ENCODE data around the gene BUB1B. TPM values are rescaled to one million over a fixed set of nuclear protein-coding genes. Genes with fewer than 3 reads are reported as not detected.

BUB1B gene
- total RNA-seq, 6 donors from 2014 or later = 0.79 to 12.1 (median 2.7) TPM; not detected in 1

DNA sequence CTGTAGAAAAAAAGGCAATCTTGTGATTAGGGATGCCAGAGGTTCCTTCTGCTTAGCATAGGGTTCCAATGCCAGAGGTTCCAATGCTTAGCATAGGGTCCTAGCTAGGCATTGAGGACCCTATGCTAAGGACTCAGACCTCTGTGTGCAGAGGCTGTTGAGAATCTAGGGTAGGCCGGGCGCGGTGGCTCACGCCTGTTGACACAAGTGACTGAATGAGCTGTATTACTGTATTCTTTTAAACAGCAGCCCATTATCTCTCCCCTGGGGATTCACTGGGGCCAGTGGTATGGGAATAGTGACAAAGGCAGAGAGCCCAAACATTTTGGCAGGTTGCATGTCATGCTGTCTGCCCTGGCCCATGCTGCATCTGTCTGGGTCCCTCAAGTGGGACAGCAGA is 94.2 kb downstream of the BUB1B start:
- Histone ChIP-seq H3K27ac (no peak overlapping the region), H3K9me3 (no peaks in the 10 kb centered on the region), H3K4me1 (peaks cover 15 to 23% (median 19%) of the 10 kb centered on the region in 4 donors), H3K27me3 (peaks cover 0 to 13% (median 0%) of the 10 kb centered on the region in 4 donors), H3K36me3 (no peaks in the 10 kb centered on the region), H3K4me3 (no peak overlapping the region)
- DNase-seq (no peak), ATAC-seq (ENCODE audit: low FRiP score in 2 of 2) (no peak)
- TF ChIP-seq, protein P1, sequence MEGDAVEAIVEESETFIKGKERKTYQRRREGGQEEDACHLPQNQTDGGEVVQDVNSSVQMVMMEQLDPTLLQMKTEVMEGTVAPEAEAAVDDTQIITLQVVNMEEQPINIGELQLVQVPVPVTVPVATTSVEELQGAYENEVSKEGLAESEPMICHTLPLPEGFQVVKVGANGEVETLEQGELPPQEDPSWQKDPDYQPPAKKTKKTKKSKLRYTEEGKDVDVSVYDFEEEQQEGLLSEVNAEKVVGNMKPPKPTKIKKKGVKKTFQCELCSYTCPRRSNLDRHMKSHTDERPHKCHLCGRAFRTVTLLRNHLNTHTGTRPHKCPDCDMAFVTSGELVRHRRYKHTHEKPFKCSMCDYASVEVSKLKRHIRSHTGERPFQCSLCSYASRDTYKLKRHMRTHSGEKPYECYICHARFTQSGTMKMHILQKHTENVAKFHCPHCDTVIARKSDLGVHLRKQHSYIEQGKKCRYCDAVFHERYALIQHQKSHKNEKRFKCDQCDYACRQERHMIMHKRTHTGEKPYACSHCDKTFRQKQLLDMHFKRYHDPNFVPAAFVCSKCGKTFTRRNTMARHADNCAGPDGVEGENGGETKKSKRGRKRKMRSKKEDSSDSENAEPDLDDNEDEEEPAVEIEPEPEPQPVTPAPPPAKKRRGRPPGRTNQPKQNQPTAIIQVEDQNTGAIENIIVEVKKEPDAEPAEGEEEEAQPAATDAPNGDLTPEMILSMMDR (IDR thresholded peaks at IDR 0.05) = no peak
- no peak for TF ChIP-seq EP300 (IDR thresholded peaks at IDR 0.05)
- no peak for TF ChIP-seq POLR2A (IDR thresholded peaks at IDR 0.05)
- no peak for TF ChIP-seq POLR2AphosphoS5 (IDR thresholded peaks at IDR 0.05)
- 83 to 86% methylated on average over 2 to 4 of the region's 4 CpGs for WGBS, 2 donors

GRCh38 chr15:40256638-40257235 is 95.9 kb downstream of the BUB1B start:
- H3K27ac ChIP-seq = no peak overlapping the region
- DNase-seq (no peak), ATAC-seq (ENCODE audit: low FRiP score in 2 of 2) (no peak)
- H3K36me3 ChIP-seq = no peaks in the 10 kb centered on the region
- TF ChIP-seq EP300 (IDR thresholded peaks at IDR 0.05) = no peak
- no peak overlapping the region for H3K4me3 ChIP-seq
- no peaks in the 10 kb centered on the region for H3K9me3 ChIP-seq
- peaks cover 0 to 13% (median 0%) of the 10 kb centered on the region in 4 donors for H3K27me3 ChIP-seq
- WGBS, 2 donors = 90 to 91% methylated on average over 11 to 17 of the region's 17 CpGs
- H3K4me1 ChIP-seq = peaks cover 15 to 23% (median 19%) of the 10 kb centered on the region in 4 donors

GRCh38 chr15:40257656-40258450 is 97.0 kb downstream of the BUB1B start:
- TF ChIP-seq POLR2A (IDR thresholded peaks at IDR 0.05) (no peak), POLR2AphosphoS5 (IDR thresholded peaks at IDR 0.05) (no peak), EP300 (IDR thresholded peaks at IDR 0.05) (no peak)
- TF ChIP-seq, protein P1 (IDR thresholded peaks at IDR 0.05) = no peak
- Histone ChIP-seq H3K36me3 (no peaks in the 10 kb centered on the region), H3K4me3 (no peak overlapping the region), H3K27me3 (peaks cover 0 to 5% (median 0%) of the 10 kb centered on the region in 4 donors), H3K27ac (no peak overlapping the region), H3K9me3 (no peaks in the 10 kb centered on the region), H3K4me1 (peaks cover 9 to 17% (median 10%) of the 10 kb centered on the region in 4 donors)
- DNase-seq (no peak), ATAC-seq (ENCODE audit: low FRiP score in 2 of 2) (no peak)
- WGBS, 2 donors = 85 to 95% methylated on average over 6 to 9 of the region's 9 CpGs

- peaks cover 2 to 17% (median 4%) of the 10 kb centered on the region in 4 donors for H3K4me1 ChIP-seq
- no peak for DNase-seq
- H3K4me3 ChIP-seq = no peak overlapping the region
- H3K27ac ChIP-seq = no peak overlapping the region
- no peaks in the 10 kb centered on the region for H3K9me3 ChIP-seq
- TF ChIP-seq POLR2AphosphoS5 (IDR thresholded peaks at IDR 0.05) = no peak
- TF ChIP-seq EP300 (IDR thresholded peaks at IDR 0.05) = no peak
- TF ChIP-seq, protein P1 (IDR thresholded peaks at IDR 0.05) = no peak
- TF ChIP-seq POLR2A (IDR thresholded peaks at IDR 0.05) = no peak
- 71 to 79% methylated on average over 5 to 8 of the region's 8 CpGs for WGBS, 2 donors
- ATAC-seq (ENCODE audit: low FRiP score in 2 of 2) = no peak
- no peaks in the 10 kb centered on the region for H3K27me3 ChIP-seq
- no peaks in the 10 kb centered on the region for H3K36me3 ChIP-seq
These were observed 97.7 kb downstream of the BUB1B start for GRCh38 chr15:40258544-40258943.

DNA sequence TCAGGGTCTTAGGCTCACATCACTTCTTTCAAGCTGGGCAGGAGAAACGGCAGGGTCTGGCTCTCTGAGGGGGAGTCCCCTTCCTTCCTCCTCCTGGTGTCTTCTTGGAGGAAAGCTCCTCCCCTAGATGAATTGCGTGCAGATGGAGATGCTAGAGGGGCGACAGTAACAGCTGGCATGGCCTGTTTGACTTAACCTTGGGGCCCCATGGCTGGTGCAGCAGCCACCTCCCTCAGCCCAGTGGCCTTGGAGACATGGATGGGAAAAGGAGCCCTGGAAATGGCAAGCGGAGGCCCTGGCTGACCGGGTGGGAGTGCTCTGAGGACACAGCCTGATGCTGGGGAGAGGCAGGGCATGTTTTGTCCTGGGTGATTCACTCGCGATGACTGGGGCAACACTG is 98.2 kb downstream of the BUB1B start:
- Histone ChIP-seq H3K4me1 (peaks cover 0 to 17% (median 2%) of the 10 kb centered on the region in 4 donors), H3K36me3 (no peaks in the 10 kb centered on the region), H3K9me3 (no peaks in the 10 kb centered on the region), H3K27me3 (no peaks in the 10 kb centered on the region), H3K4me3 (no peak overlapping the region), H3K27ac (no peak overlapping the region)
- 78 to 79% methylated on average over 7 of the region's 7 CpGs for WGBS, 2 donors
- DNase-seq = no peak
- TF ChIP-seq, protein P1 (IDR thresholded peaks at IDR 0.05) = no peak
- TF ChIP-seq POLR2AphosphoS5 (IDR thresholded peaks at IDR 0.05) = no peak
- no peak for TF ChIP-seq EP300 (IDR thresholded peaks at IDR 0.05)
- no peak for TF ChIP-seq POLR2A (IDR thresholded peaks at IDR 0.05)
- no peak for ATAC-seq (ENCODE audit: low FRiP score in 2 of 2)
